Prostate gland (tissue), 2 donors: ENCODE measurements around the gene MAPKAP1.

ENCODE experiments used
- POLR2AphosphoS5 ChIP-seq: sonication (generic); formaldehyde crosslinking; IDR thresholded peaks from one replicate; pipeline ENCODE4 v1.6.1; 2017; ENCODE audit warnings: antibody characterized with exemption
- TF ChIP-seq, protein P1 (sequence below), 4 experiments: fragments of 200-600 bp in 2 of 4; fragments of 450-650 bp in 2 of 4; sonication (generic) in 2 of 4; IDR thresholded peaks; 1 replicate in 3 of 4; 2 replicates in 1 of 4; pipeline ENCODE4 v1.5.1; 2016 to 2019; ENCODE audit warnings: antibody characterized with exemption in 4 of 4, mild to moderate bottlenecking in 2 of 4, moderate library complexity in 2 of 4

- TF ChIP-seq, protein P1, sequence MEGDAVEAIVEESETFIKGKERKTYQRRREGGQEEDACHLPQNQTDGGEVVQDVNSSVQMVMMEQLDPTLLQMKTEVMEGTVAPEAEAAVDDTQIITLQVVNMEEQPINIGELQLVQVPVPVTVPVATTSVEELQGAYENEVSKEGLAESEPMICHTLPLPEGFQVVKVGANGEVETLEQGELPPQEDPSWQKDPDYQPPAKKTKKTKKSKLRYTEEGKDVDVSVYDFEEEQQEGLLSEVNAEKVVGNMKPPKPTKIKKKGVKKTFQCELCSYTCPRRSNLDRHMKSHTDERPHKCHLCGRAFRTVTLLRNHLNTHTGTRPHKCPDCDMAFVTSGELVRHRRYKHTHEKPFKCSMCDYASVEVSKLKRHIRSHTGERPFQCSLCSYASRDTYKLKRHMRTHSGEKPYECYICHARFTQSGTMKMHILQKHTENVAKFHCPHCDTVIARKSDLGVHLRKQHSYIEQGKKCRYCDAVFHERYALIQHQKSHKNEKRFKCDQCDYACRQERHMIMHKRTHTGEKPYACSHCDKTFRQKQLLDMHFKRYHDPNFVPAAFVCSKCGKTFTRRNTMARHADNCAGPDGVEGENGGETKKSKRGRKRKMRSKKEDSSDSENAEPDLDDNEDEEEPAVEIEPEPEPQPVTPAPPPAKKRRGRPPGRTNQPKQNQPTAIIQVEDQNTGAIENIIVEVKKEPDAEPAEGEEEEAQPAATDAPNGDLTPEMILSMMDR (IDR thresholded peaks at IDR 0.05), result no peak
- TF ChIP-seq POLR2AphosphoS5, result no peak
Observed at GRCh38 chr9:125475385-125475784, 231.6 kb downstream of the MAPKAP1 start.
